Activated T-cell treated with anti-CD3 and anti-CD28 coated beads for 4 hours (primary cell): ENCODE measurements around the gene PSMD3.
"Not testable (repeated sequence)": the region's sequence is repeated elsewhere in the genome, so short reads cannot be mapped to it uniquely, and the experiment has no call there.

Experiments used
- DNase-seq: peaks from one replicate; pipeline ENCODE4 v3.0.0-alpha.2; 2020

The PSMD3 gene

GRCh38 chr17:39980351-39981206, at the start of gene PSMD3:
Gene PSMD3, plus strand, starts transcription at chr17:39980807. Its CDS starts 164 bp downstream, at chr17:39980971.
- DNase-seq: peak; percentile 96

- no peak for DNase-seq
Measured at GRCh38 chr17:39933912-39934311, 46.7 kb upstream of the PSMD3 start.

GRCh38 chr17:39934324-39934723, 46.3 kb upstream of the PSMD3 start:
- DNase-seq: no peak

- DNase-seq: no peak
Measured at GRCh38 chr17:39935909-39936308, 44.7 kb upstream of the PSMD3 start.

- DNase-seq: no peak
Measured at GRCh38 chr17:39937447-39937846, 43.2 kb upstream of the PSMD3 start.

GRCh38 chr17:39938140-39938869, 42.3 kb upstream of the PSMD3 start:
- no peak for DNase-seq

GRCh38 chr17:39939106-39939505, 41.5 kb upstream of the PSMD3 start:
- no peak for DNase-seq

GRCh38 chr17:39939588-39940419, 40.8 kb upstream of the PSMD3 start:
- no peak for DNase-seq

GRCh38 chr17:39943702-39944392, 36.8 kb upstream of the PSMD3 start:
- DNase-seq: no peak

- no peak for DNase-seq
Measured at GRCh38 chr17:39944393-39944711, 36.3 kb upstream of the PSMD3 start.

- no peak for DNase-seq
Measured at GRCh38 chr17:39946551-39947330, 33.9 kb upstream of the PSMD3 start.

- not testable (repeated sequence) for DNase-seq
Measured at GRCh38 chr17:39948489-39948828, 32.1 kb upstream of the PSMD3 start.

- no peak for DNase-seq
Measured at GRCh38 chr17:39949028-39949427, 31.6 kb upstream of the PSMD3 start.

GRCh38 chr17:39950871-39951348, 29.7 kb upstream of the PSMD3 start:
- DNase-seq: no peak

- no peak for DNase-seq
Measured at GRCh38 chr17:39951924-39952679, 28.5 kb upstream of the PSMD3 start.

- DNase-seq: peak; percentile 95
Measured at GRCh38 chr17:39952680-39953470, 27.7 kb upstream of the PSMD3 start.

- DNase-seq: no peak
Measured at GRCh38 chr17:39953471-39953888, 27.1 kb upstream of the PSMD3 start.

- DNase-seq: no peak
Measured at GRCh38 chr17:39954876-39955275, 25.7 kb upstream of the PSMD3 start.

- no peak for DNase-seq
Measured at GRCh38 chr17:39955726-39956225, 24.8 kb upstream of the PSMD3 start.

GRCh38 chr17:39960524-39961041, 20.0 kb upstream of the PSMD3 start:
- no peak for DNase-seq
